CMK (cell line): Measurements from ENCODE around the gene NUDT9.
"Not testable (repeated sequence)": the region's sequence is repeated elsewhere in the genome, so short reads cannot be mapped to it uniquely, and the experiment has no call there.

Experiments used
- DNase-seq: peaks from one replicate; pipeline ENCODE4 v3.0.0-alpha.2; 2010; ENCODE audit warnings: low read depth

The NUDT9 gene

GRCh38 chr4:87409420-87409939 is 12.9 kb upstream of the NUDT9 start:
- DNase-seq, result no peak

GRCh38 chr4:87410157-87410556 is 12.2 kb upstream of the NUDT9 start:
- DNase-seq, result no peak

- DNase-seq, result no peak
Observed at GRCh38 chr4:87410679-87411078, 11.7 kb upstream of the NUDT9 start.

- DNase-seq, result no peak
Observed at GRCh38 chr4:87414816-87415215, 7.6 kb upstream of the NUDT9 start.

GRCh38 chr4:87416965-87417364 is 5.4 kb upstream of the NUDT9 start:
- no peak for DNase-seq

GRCh38 chr4:87418410-87418809 is 4.0 kb upstream of the NUDT9 start:
- not testable (repeated sequence) for DNase-seq

- DNase-seq, result no peak
Observed at GRCh38 chr4:87419578-87420249, 2.7 kb upstream of the NUDT9 start.

- no peak for DNase-seq
Observed at GRCh38 chr4:87420276-87420830, 2.0 kb upstream of the NUDT9 start.

- no peak for DNase-seq
Observed at GRCh38 chr4:87423317-87424098, 1.1 kb downstream of the NUDT9 start.

- not testable (repeated sequence) for DNase-seq
Observed at GRCh38 chr4:87424099-87424543, 1.7 kb downstream of the NUDT9 start.

- no peak for DNase-seq
Observed at GRCh38 chr4:87425711-87426110, 3.3 kb downstream of the NUDT9 start.

GRCh38 chr4:87426865-87427517 is 4.6 kb downstream of the NUDT9 start:
- DNase-seq, result no peak

- no peak for DNase-seq
Observed at GRCh38 chr4:87427518-87427868, 5.1 kb downstream of the NUDT9 start.

- DNase-seq, result no peak
Observed at GRCh38 chr4:87428979-87429378, 6.6 kb downstream of the NUDT9 start.

GRCh38 chr4:87430038-87430437 is 7.7 kb downstream of the NUDT9 start:
- no peak for DNase-seq

GRCh38 chr4:87433342-87433741 is 11.0 kb downstream of the NUDT9 start:
- no peak for DNase-seq

- no peak for DNase-seq
Observed at GRCh38 chr4:87442889-87443288, 20.5 kb downstream of the NUDT9 start.

- DNase-seq, result no peak
Observed at GRCh38 chr4:87444741-87445140, 22.4 kb downstream of the NUDT9 start.

GRCh38 chr4:87445964-87446363 is 23.6 kb downstream of the NUDT9 start:
- DNase-seq, result no peak

- DNase-seq, result not testable (repeated sequence)
Observed at GRCh38 chr4:87446375-87446774, 24.0 kb downstream of the NUDT9 start.

GRCh38 chr4:87451537-87451936 is 29.2 kb downstream of the NUDT9 start:
- no peak for DNase-seq

- DNase-seq, result no peak
Observed at GRCh38 chr4:87458913-87459312, 36.5 kb downstream of the NUDT9 start.

- no peak for DNase-seq
Observed at GRCh38 chr4:87461281-87461700, 38.9 kb downstream of the NUDT9 start.
